Purkinje cell (primary cell): Measurements from ENCODE around the gene FGFR2. TPM values are rescaled to one million over a fixed set of nuclear protein-coding genes. Genes with fewer than 3 reads are reported as not detected.

Experiments used
- polyA plus RNA-seq: library from polyadenylated mRNA; unstranded; fragments of >200 nt; fragmentation: Nextera tagmentation; gene quantifications from 2 replicates; pipeline ENCODE4 v1.2.1, GENCODE V29; 2014

Gene FGFR2
- polyA plus RNA-seq: 38.5 and 53.3 TPM in 2 replicates

DNA sequence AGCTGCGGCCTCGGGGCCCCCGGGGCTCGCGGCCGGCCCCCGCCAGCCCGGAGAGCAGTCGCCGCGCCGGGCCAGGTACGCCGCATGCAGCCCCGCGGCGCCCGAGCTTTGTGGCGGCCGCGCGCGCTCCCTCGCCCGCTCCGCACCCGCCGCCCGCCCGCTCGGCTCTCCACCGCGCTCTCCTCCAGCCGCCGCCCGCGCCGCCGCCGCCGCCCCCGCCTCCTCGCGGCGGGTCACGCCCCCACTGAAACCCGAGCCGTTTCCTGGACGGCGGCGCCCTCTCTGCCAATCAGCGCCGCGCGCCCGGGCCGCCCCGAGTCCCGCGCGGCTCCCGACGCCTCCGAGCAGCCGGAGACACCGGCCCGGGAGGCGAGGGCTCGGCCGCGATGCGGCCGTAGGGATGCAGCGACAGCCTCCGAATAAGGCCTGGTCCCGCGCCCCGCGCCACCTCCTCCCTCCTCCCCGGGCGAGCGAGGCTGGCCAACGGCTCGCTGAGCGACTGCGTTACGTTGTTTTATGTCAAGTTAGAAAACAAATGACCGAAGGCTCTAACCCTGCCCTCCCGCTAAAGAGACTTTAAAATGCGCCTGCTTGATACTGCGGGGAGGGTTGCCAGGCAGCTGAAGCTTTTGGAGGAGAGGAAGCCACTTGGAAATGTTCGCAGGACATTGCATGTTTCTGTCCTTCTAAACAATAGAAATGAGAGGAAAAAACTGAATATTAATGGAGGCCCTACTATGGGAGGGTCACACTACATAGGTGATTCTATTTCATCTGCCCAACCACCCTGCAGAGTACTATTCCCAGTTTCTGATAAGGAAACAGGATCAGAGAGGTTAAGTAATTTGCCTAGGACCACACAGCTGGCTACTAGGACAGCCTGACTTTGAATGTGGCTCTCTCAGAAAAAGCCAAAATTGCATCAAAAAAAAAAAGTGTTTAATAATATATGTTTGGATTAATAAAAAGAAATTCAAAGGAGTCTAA, at the start of gene FGFR2:
TSS of gene FGFR2 (minus strand) at position 182 of the 987 bp plus-strand sequence. CDS start 4,627 bp downstream, outside the sequence.

